HepG2 (cell line): ENCODE data around the gene ERCC6L2. TPM values are rescaled to one million over a fixed set of nuclear protein-coding genes. Genes with fewer than 3 reads are reported as not detected.
A peak's percentile ranks its signal among the peaks of the same experiment; 100 is the strongest.

ENCODE experiments used
- CERS6 ChIP-seq: sonication (generic); formaldehyde crosslinking; IDR thresholded peaks from 2 replicates; pipeline ENCODE4 v1.5.0; 2020; ENCODE audit warnings: missing genetic modification reagents
- FOSL1 ChIP-seq: sonication (generic); formaldehyde crosslinking; IDR thresholded peaks from 2 replicates; pipeline ENCODE4 v1.9.0; 2021; ENCODE audit warnings: missing genetic modification reagents, borderline replicate concordance
- FOXC1 ChIP-seq: sonication (generic); formaldehyde crosslinking; IDR thresholded peaks from 2 replicates; pipeline ENCODE4 v1.8.0; 2022; ENCODE audit warnings: mild to moderate bottlenecking, missing genetic modification reagents, borderline replicate concordance
- JARID2 ChIP-seq: sonication (generic); formaldehyde crosslinking; IDR thresholded peaks from 2 replicates; pipeline ENCODE4 v1.8.1; 2023; ENCODE audit warnings: missing genetic modification reagents, inconsistent platforms; ENCODE audit not compliant: insufficient replicate concordance
- KDM3A ChIP-seq: IDR thresholded peaks from 2 replicates; pipeline ENCODE4 v1.6.1; 2018; ENCODE audit warnings: low read depth, missing compliant biosample characterization
- LBX2 ChIP-seq: sonication (generic); formaldehyde crosslinking; IDR thresholded peaks from 2 replicates; pipeline ENCODE4 v1.5.0; 2020; ENCODE audit warnings: missing genetic modification reagents, mild to moderate bottlenecking, borderline replicate concordance
- NBN ChIP-seq: fragments of 450-650 bp; conservative IDR thresholded peaks from 2 replicates; pipeline ENCODE4 v1.6.1; 2017
- NCOA5 ChIP-seq: sonication (generic); formaldehyde crosslinking; IDR thresholded peaks from 2 replicates; pipeline ENCODE4 v1.4.0; 2020; ENCODE audit warnings: missing genetic modification reagents
- NFKB2 ChIP-seq: sonication (generic); formaldehyde crosslinking; IDR thresholded peaks from 2 replicates; pipeline ENCODE4 v1.4.0; 2020; ENCODE audit warnings: missing genetic modification reagents, borderline replicate concordance
- TCF7 ChIP-seq: sonication (generic); IDR thresholded peaks from 2 replicates; pipeline ENCODE4 v1.6.1; 2016; ENCODE audit warnings: antibody characterized with exemption, low read depth
- ZFAT ChIP-seq: sonication (generic); formaldehyde crosslinking; conservative IDR thresholded peaks from 2 replicates; pipeline ENCODE4 v1.8.1; 2023; ENCODE audit warnings: missing genetic modification reagents, inconsistent platforms
- ZNF12 ChIP-seq: sonication (generic); formaldehyde crosslinking; IDR thresholded peaks from 2 replicates; pipeline ENCODE4 v1.5.0; 2020; ENCODE audit warnings: missing genetic modification reagents
- ZNF275 ChIP-seq: sonication (generic); formaldehyde crosslinking; IDR thresholded peaks from 2 replicates; pipeline ENCODE4 v1.8.0; 2022; ENCODE audit warnings: missing genetic modification reagents, mild to moderate bottlenecking, inconsistent platforms, borderline replicate concordance
- ZNF530 ChIP-seq: sonication (generic); formaldehyde crosslinking; IDR thresholded peaks from 2 replicates; pipeline ENCODE4 v1.5.0; 2020; ENCODE audit warnings: low read depth, mild to moderate bottlenecking, missing genetic modification reagents
- ZNF790 ChIP-seq: sonication (generic); formaldehyde crosslinking; IDR thresholded peaks from 2 replicates; pipeline ENCODE4 v1.8.0; 2022; ENCODE audit warnings: missing genetic modification reagents, mild to moderate bottlenecking, borderline replicate concordance
- ZSCAN12 ChIP-seq: sonication (generic); formaldehyde crosslinking; IDR thresholded peaks from 2 replicates; pipeline ENCODE4 v1.9.0; 2021; ENCODE audit warnings: mild to moderate bottlenecking, missing genetic modification reagents
- polyA plus RNA-seq, 8 experiments: library from polyadenylated mRNA; depleted of rRNA in 3 of 8; stranded (reverse) in 7 of 8; unstranded in 1 of 8; fragments of >200 nt; fragmentation: Illumina TruSeq in 4 of 8; extraction: Trizol in 4 of 8; gene quantifications; 2 replicates each; pipeline versions ENCODE4 v1.2.1 to v1.2.3, GENCODE V29; 2011 to 2016; ENCODE audit warnings: low read depth in 4 of 8, missing spikeins in 1 of 8, mixed read lengths in 1 of 8; ENCODE audit not compliant: insufficient read depth in 1 of 8
- total RNA-seq, 5 experiments: library from RNA; depleted of rRNA; stranded (reverse); fragments of >200 nt; fragmentation: Illumina TruSeq; extraction: Trizol; gene quantifications; 2 replicates each; pipeline ENCODE4 v1.2.3, GENCODE V29; 2016; ENCODE audit warnings: low read depth in 1 of 5
- TF ChIP-seq, protein P1 (sequence below): sonication (generic); formaldehyde crosslinking; IDR thresholded peaks from 2 replicates; pipeline ENCODE4 v1.4.0; 2020; ENCODE audit warnings: missing genetic modification reagents, borderline replicate concordance
- TF ChIP-seq, protein P2 (sequence below): sonication (generic); formaldehyde crosslinking; IDR thresholded peaks from 2 replicates; pipeline ENCODE4 v1.4.0; 2020; ENCODE audit warnings: missing genetic modification reagents
- TF ChIP-seq, protein P3 (sequence below): sonication (generic); formaldehyde crosslinking; IDR thresholded peaks from 2 replicates; pipeline ENCODE4 v1.5.0; 2020; ENCODE audit warnings: missing genetic modification reagents

The ERCC6L2 gene
- total and polyA plus RNA-seq, 2 of the 13 experiments (the other 11 are each of a cell fraction or from before 2014, with no cell fraction given): 13.4 to 45.9 TPM

GRCh38 chr9:95875305-95876137 is at the start of gene ERCC6L2 (continued):
- TF ChIP-seq, protein P1, sequence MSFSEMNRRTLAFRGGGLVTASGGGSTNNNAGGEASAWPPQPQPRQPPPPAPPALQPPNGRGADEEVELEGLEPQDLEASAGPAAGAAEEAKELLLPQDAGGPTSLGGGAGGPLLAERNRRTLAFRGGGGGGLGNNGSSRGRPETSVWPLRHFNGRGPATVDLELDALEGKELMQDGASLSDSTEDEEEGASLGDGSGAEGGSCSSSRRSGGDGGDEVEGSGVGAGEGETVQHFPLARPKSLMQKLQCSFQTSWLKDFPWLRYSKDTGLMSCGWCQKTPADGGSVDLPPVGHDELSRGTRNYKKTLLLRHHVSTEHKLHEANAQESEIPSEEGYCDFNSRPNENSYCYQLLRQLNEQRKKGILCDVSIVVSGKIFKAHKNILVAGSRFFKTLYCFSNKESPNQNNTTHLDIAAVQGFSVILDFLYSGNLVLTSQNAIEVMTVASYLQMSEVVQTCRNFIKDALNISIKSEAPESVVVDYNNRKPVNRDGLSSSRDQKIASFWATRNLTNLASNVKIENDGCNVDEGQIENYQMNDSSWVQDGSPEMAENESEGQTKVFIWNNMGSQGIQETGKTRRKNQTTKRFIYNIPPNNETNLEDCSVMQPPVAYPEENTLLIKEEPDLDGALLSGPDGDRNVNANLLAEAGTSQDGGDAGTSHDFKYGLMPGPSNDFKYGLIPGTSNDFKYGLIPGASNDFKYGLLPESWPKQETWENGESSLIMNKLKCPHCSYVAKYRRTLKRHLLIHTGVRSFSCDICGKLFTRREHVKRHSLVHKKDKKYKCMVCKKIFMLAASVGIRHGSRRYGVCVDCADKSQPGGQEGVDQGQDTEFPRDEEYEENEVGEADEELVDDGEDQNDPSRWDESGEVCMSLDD: 0 out of 2 replicates have a peak, but pooled peaks have one; percentile 5
- TF ChIP-seq FOXC1 (CRISPR knock-in tag) (no peak; the same call in 1 of the 2 replicates), ZNF275 (CRISPR knock-in tag) (peak; percentile 72; the same call in 1 of the 2 replicates), TCF7 (0 out of 2 replicates have a peak, but pooled peaks have one; percentile 3), ZFAT (CRISPR knock-in tag) (no peak), ZNF790 (0 out of 2 replicates have a peak, but pooled peaks have one; percentile 69), NFKB2 (peak; percentile 84; the same call in 1 of the 2 replicates), CERS6 (CRISPR knock-in tag) (no peak), ZNF530 (no peak), LBX2 (CRISPR knock-in tag) (no peak), FOSL1 (CRISPR knock-in tag) (peak; percentile 13; the same call in 1 of the 2 replicates), NBN (no peak), ZNF12 (peak; percentile 67; the same call in 1 of the 2 replicates), JARID2 (CRISPR knock-in tag) (no peak), KDM3A (CRISPR knock-in tag) (peak; percentile 74), ZSCAN12 (CRISPR knock-in tag) (0 out of 2 replicates have a peak, but pooled peaks have one; percentile 1), NCOA5 (CRISPR knock-in tag) (no peak)
- TF ChIP-seq, protein P2, sequence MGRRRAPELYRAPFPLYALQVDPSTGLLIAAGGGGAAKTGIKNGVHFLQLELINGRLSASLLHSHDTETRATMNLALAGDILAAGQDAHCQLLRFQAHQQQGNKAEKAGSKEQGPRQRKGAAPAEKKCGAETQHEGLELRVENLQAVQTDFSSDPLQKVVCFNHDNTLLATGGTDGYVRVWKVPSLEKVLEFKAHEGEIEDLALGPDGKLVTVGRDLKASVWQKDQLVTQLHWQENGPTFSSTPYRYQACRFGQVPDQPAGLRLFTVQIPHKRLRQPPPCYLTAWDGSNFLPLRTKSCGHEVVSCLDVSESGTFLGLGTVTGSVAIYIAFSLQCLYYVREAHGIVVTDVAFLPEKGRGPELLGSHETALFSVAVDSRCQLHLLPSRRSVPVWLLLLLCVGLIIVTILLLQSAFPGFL (CRISPR knock-in tag): no peak
- TF ChIP-seq, protein P3, sequence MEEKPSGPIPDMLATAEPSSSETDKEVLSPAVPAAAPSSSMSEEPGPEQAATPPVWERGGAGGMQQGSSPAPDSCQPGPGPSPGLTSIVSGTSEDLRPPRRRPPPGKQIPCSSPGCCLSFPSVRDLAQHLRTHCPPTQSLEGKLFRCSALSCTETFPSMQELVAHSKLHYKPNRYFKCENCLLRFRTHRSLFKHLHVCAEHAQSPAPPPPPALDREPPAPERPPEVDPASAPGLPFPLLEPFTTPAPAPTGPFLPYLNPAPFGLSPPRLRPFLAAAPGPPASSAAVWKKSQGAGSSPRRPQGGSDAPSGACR (CRISPR knock-in tag): peak; percentile 87; the same call in 1 of the 2 replicates
